ENCODE measurements around the gene FAM111A.
A peak's percentile ranks its signal among the peaks of the same experiment; 100 is the strongest.
"Not testable (repeated sequence)": the region's sequence is repeated elsewhere in the genome, so short reads cannot be mapped to it uniquely, and the experiment has no call there.

FAM111A gene

GRCh38 chr11:59142530-59143507, at the start of gene FAM111A:
Gene FAM111A, plus strand, starts transcription at chr11:59142856. Its CDS starts 6,017 bp downstream, at chr11:59148873.
- DNase-seq (ENCODE audit: low read depth in 3 of 3): peak; percentile 46 to 84 (median 62)

GRCh38 chr11:59093576-59093975, 49.1 kb upstream of the FAM111A start:
- DNase-seq (ENCODE audit: low read depth in 3 of 3): not testable (repeated sequence)

- not testable (repeated sequence) for DNase-seq (ENCODE audit: low read depth in 3 of 3)
These were observed 47.4 kb upstream of the FAM111A start for GRCh38 chr11:59095225-59095624.

GRCh38 chr11:59095972-59096575, 46.6 kb upstream of the FAM111A start:
- DNase-seq (ENCODE audit: low read depth in 3 of 3): not testable (repeated sequence)

GRCh38 chr11:59097113-59097708, 45.4 kb upstream of the FAM111A start:
- DNase-seq (ENCODE audit: low read depth in 3 of 3): peak; percentile 28 to 57 (median 52)

GRCh38 chr11:59097938-59098337, 44.7 kb upstream of the FAM111A start:
- DNase-seq (ENCODE audit: low read depth in 3 of 3): not testable (repeated sequence)

GRCh38 chr11:59102259-59102765, 40.3 kb upstream of the FAM111A start:
- peak; percentile 28 to 71 (median 41) for DNase-seq (ENCODE audit: low read depth in 3 of 3)

- DNase-seq (ENCODE audit: low read depth in 3 of 3): peak; percentile 33 to 75 (median 49)
These were observed 36.0 kb upstream of the FAM111A start, which contains the start of gene FAM111B for GRCh38 chr11:59106363-59107336. Gene FAM111B, plus strand, starts transcription at chr11:59107237. Its CDS starts 2,389 bp downstream, at chr11:59109626.

- DNase-seq (ENCODE audit: low read depth in 3 of 3): peak in 1 of 3 experiments; percentile 30
These were observed 34.9 kb upstream of the FAM111A start for GRCh38 chr11:59107721-59108120.

GRCh38 chr11:59112494-59112893, 30.2 kb upstream of the FAM111A start:
- DNase-seq (ENCODE audit: low read depth in 3 of 3): no peak

GRCh38 chr11:59114344-59114743, 28.3 kb upstream of the FAM111A start:
- no peak for DNase-seq (ENCODE audit: low read depth in 3 of 3)

GRCh38 chr11:59115553-59115952, 27.1 kb upstream of the FAM111A start:
- DNase-seq (ENCODE audit: low read depth in 3 of 3): no peak

- no peak for DNase-seq (ENCODE audit: low read depth in 3 of 3)
These were observed 24.9 kb upstream of the FAM111A start for GRCh38 chr11:59117774-59118173.

- DNase-seq (ENCODE audit: low read depth in 3 of 3): no peak
These were observed 22.8 kb upstream of the FAM111A start for GRCh38 chr11:59119826-59120225.

- peak; percentile 76 to 84 (median 79) for DNase-seq (ENCODE audit: low read depth in 3 of 3)
These were observed 6.8 kb upstream of the FAM111A start for GRCh38 chr11:59135648-59136461.

- DNase-seq (ENCODE audit: low read depth in 3 of 3): not testable (repeated sequence)
These were observed 6.1 kb upstream of the FAM111A start for GRCh38 chr11:59136551-59136950.

- no peak for DNase-seq (ENCODE audit: low read depth in 3 of 3)
These were observed 5.5 kb upstream of the FAM111A start for GRCh38 chr11:59137190-59137589.

GRCh38 chr11:59138643-59139042, 4.0 kb upstream of the FAM111A start:
- DNase-seq (ENCODE audit: low read depth in 3 of 3): no peak

- no peak for DNase-seq (ENCODE audit: low read depth in 3 of 3)
These were observed 1.5 kb upstream of the FAM111A start for GRCh38 chr11:59141191-59141590.

Measured in stimulated activated CD4-positive, alpha-beta T cell treated with anti-CD3 and anti-CD28 coated beads, TNF-alpha, amount 100 ng/mL, for 24 hours (primary cell).